Fibroblast of pulmonary artery (primary cell): ENCODE measurements around the gene HSD17B2.

Source experiments
- DNase-seq: peaks from one replicate; pipeline ENCODE4 v3.0.0-alpha.2; 2010; ENCODE audit warnings: low read depth
- H3K4me3 ChIP-seq: replicated peaks from 2 replicates; pipeline ENCODE4 v1.5.1; 2011; ENCODE audit warnings: low read depth, mild to moderate bottlenecking, control low read depth, low read length, moderate library complexity
- CTCF ChIP-seq: IDR thresholded peaks from 2 replicates; pipeline ENCODE4 v1.5.1; 2011; ENCODE audit warnings: mild to moderate bottlenecking, control low read depth, low read length, inconsistent platforms; ENCODE audit errors: missing control alignments

HSD17B2 gene

GRCh38 chr16:82063456-82064082 lies 28.5 kb downstream of the HSD17B2 start:
- no peak for TF ChIP-seq CTCF
- H3K4me3 ChIP-seq: no peak overlapping the region
- DNase-seq: no peak

- no peak for TF ChIP-seq CTCF
- no peak overlapping the region for H3K4me3 ChIP-seq
- no peak for DNase-seq
Observed at GRCh38 chr16:82067042-82067803, 32.2 kb downstream of the HSD17B2 start.

GRCh38 chr16:82067804-82068325 lies 32.8 kb downstream of the HSD17B2 start:
- no peak overlapping the region for H3K4me3 ChIP-seq
- no peak for DNase-seq
- no peak for TF ChIP-seq CTCF

GRCh38 chr16:82070656-82071369 lies 35.8 kb downstream of the HSD17B2 start:
- no peak for TF ChIP-seq CTCF
- DNase-seq: peak; percentile 13
- H3K4me3 ChIP-seq: no peak overlapping the region

GRCh38 chr16:82071421-82071820 lies 36.4 kb downstream of the HSD17B2 start:
- no peak for TF ChIP-seq CTCF
- DNase-seq: no peak
- H3K4me3 ChIP-seq: no peak overlapping the region

GRCh38 chr16:82072313-82072712 lies 37.3 kb downstream of the HSD17B2 start:
- TF ChIP-seq CTCF: no peak
- H3K4me3 ChIP-seq: no peak overlapping the region
- no peak for DNase-seq
